GM23248 (cell line): ENCODE results near the gene ZFAND6. TPM values are rescaled to one million over a fixed set of nuclear protein-coding genes. Genes with fewer than 3 reads are reported as not detected.
A peak's percentile ranks its signal among the peaks of the same experiment; 100 is the strongest.
"Not testable (repeated sequence)": the region's sequence is repeated elsewhere in the genome, so short reads cannot be mapped to it uniquely, and the experiment has no call there.

ENCODE experiments used
- DNase-seq: peaks from one replicate; pipeline ENCODE4 v3.0.0-alpha.2; 2015
- H2AFZ ChIP-seq: fragments of 200-600 bp; sonication (generic); 2 replicates; pipeline ENCODE4 v1.6.1; 2016; ENCODE audit warnings: antibody characterized with exemption
- H3F3A ChIP-seq: fragments of 200-600 bp; sonication (generic); 2 replicates; pipeline ENCODE4 v1.6.1; 2016; ENCODE audit warnings: mild to moderate bottlenecking, antibody characterized with exemption, mixed run types; ENCODE audit not compliant: insufficient read depth
- H3K27ac ChIP-seq: fragments of 200-600 bp; sonication (generic); 2 replicates; pipeline ENCODE4 v1.5.1; 2016; ENCODE audit warnings: mild to moderate bottlenecking
- H3K27me3 ChIP-seq: fragments of 200-600 bp; sonication (generic); replicated peaks from 2 replicates; pipeline ENCODE4 v1.6.1; 2016; ENCODE audit warnings: mild to moderate bottlenecking; ENCODE audit not compliant: insufficient read depth
- H3K36me3 ChIP-seq: fragments of 200-600 bp; sonication (generic); 2 replicates; pipeline ENCODE4 v1.6.1; 2016; ENCODE audit warnings: low read depth, mild to moderate bottlenecking
- H3K4me1 ChIP-seq: fragments of 200-600 bp; sonication (generic); 2 replicates; pipeline ENCODE4 v1.6.1; 2016; ENCODE audit warnings: mild to moderate bottlenecking; ENCODE audit not compliant: insufficient read depth
- H3K4me2 ChIP-seq: fragments of 200-600 bp; sonication (generic); one replicate; pipeline ENCODE4 v1.6.1; 2016; ENCODE audit warnings: mild to moderate bottlenecking; ENCODE audit not compliant: unreplicated experiment
- H3K4me3 ChIP-seq: fragments of 200-600 bp; sonication (generic); 2 replicates; pipeline ENCODE4 v1.5.1; 2016; ENCODE audit warnings: mild to moderate bottlenecking
- H3K79me2 ChIP-seq: fragments of 200-600 bp; sonication (generic); 2 replicates; pipeline ENCODE4 v1.6.1; 2016; ENCODE audit warnings: mild to moderate bottlenecking; ENCODE audit not compliant: insufficient read depth
- H3K9ac ChIP-seq: fragments of 200-600 bp; sonication (generic); 2 replicates; pipeline ENCODE4 v1.6.1; 2016; ENCODE audit warnings: mild to moderate bottlenecking
- H3K9me2 ChIP-seq: fragments of 200-600 bp; sonication (generic); 2 replicates; pipeline ENCODE4 v1.6.1; 2016; ENCODE audit warnings: mixed run types, mild to moderate bottlenecking, moderate library complexity; ENCODE audit not compliant: insufficient read depth
- H3K9me3 ChIP-seq: fragments of 200-600 bp; sonication (generic); one replicate; pipeline ENCODE4 v1.6.1; 2017; ENCODE audit warnings: low read depth
- H4K20me1 ChIP-seq: fragments of 200-600 bp; sonication (generic); 2 replicates; pipeline ENCODE4 v1.6.0; 2016; ENCODE audit not compliant: insufficient read depth
- EZH2 ChIP-seq: fragments of 200-600 bp; sonication (generic); IDR thresholded peaks from 2 replicates; pipeline ENCODE4 v1.6.1; 2018; ENCODE audit warnings: antibody characterized with exemption, mild to moderate bottlenecking; ENCODE audit not compliant: insufficient read depth, poor library complexity, severe bottlenecking
- EZH2phosphoT487 ChIP-seq: fragments of 200-600 bp; sonication (generic); IDR thresholded peaks from 2 replicates; pipeline ENCODE4 v1.6.1; 2018; ENCODE audit warnings: antibody characterized with exemption, moderate library complexity, mild to moderate bottlenecking, low read depth; ENCODE audit not compliant: insufficient read depth
- WGBS, 2 experiments: methylation state at CpG; one replicate each; pipeline ENCODE4 v1.1.6; 2015 to 2017; ENCODE audit warnings: low lambda C conversion rate in 2 of 2, low coverage in 1 of 2; ENCODE audit errors: missing lambda C conversion rate in 2 of 2; 5-methylcytosine and 5-hydroxymethylcytosine counted together
- in situ Hi-C: fragments of 300-500 bp; cut with MboI; formaldehyde crosslinking; loops from 2 replicates; pipeline ENCODE4 v1.15.0; 2020
- polyA plus RNA-seq: library from polyadenylated mRNA; unstranded; fragments of >200 nt; fragmentation: Nextera tagmentation; extraction: Ambion mirVana; gene quantifications from 2 replicates; pipeline ENCODE4 v1.2.1, GENCODE V29; 2016
- total RNA-seq: library from RNA; depleted of rRNA; stranded (reverse); fragments of >200 nt; shearing (Covaris generic); gene quantifications from 2 replicates; pipeline ENCODE4 v1.2.3, GENCODE V29; 2014

The ZFAND6 gene
- total and polyA plus RNA-seq, 2 experiments from 2014 or later = 101 to 104 TPM

DNA sequence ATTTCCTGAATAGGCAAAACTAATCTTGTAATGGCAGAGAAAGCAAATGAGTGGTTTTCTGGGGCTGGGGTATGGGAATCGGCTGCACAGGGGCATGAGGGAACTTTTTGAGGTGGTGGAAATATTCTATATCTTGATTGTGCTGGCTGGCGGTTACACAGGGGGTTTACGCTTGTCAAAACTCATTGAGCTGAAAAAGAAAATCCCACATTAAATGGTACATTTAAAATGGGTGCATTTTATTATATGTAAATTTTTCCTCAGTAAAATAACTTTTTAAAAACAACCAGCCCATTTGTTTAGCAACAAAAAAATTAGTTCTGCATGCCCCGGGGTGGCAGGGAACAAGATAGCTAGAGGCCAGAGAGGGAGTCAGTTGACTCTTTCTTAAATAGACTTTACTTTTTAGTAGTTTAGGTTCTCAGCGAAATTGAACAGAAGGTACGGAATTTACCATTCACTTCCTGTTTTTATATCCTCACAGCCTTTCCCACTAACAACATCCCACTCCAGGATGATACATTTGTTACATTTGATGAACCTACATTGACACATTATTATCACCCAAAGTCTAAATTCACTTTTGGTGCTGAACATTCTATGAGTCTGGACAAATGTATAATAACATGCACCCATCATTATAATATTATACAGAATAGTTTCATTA is 47.3 kb upstream of the ZFAND6 start:
- H3K4me1 ChIP-seq = peaks cover 16% of the 10 kb centered on the region
- no peaks in the 10 kb centered on the region for H3K9me2 ChIP-seq
- H4K20me1 ChIP-seq = no peaks in the 10 kb centered on the region
- H3K36me3 ChIP-seq = no peaks in the 10 kb centered on the region
- in situ Hi-C loops = no loop called here
- no peak overlapping the region for H3K9ac ChIP-seq
- no peak overlapping the region for H3K27ac ChIP-seq
- no peak overlapping the region for H3K4me3 ChIP-seq
- H3K9me3 ChIP-seq = no peaks in the 10 kb centered on the region
- H3K27me3 ChIP-seq = no peaks in the 10 kb centered on the region
- H3K79me2 ChIP-seq = no peaks in the 10 kb centered on the region
- 0 out of 2 replicates have a peak overlapping the region, but pooled peaks have one; percentile 28 for H2AFZ ChIP-seq
- 67 to 77% methylated on average over 6 of the region's 6 CpGs for WGBS, 2 experiments
- no peak overlapping the region for H3K4me2 ChIP-seq
- no peak for TF ChIP-seq EZH2phosphoT487
- TF ChIP-seq EZH2 = no peak
- H3F3A ChIP-seq = peaks cover 11% of the 10 kb centered on the region; the same call in 1 of the 2 replicates
- DNase-seq = no peak

- H3K9me2 ChIP-seq, H3K27ac ChIP-seq, H3K4me2 ChIP-seq, H3K9ac ChIP-seq, H3K79me2 ChIP-seq, H3K9me3 ChIP-seq, H3K36me3 ChIP-seq, H4K20me1 ChIP-seq, DNase-seq, H2AFZ ChIP-seq, in situ Hi-C loops, H3K27me3 ChIP-seq, H3K4me3 ChIP-seq: not testable (repeated sequence)
- Histone ChIP-seq H3F3A (peaks cover 11% of the 10 kb centered on the region; the same call in 1 of the 2 replicates), H3K4me1 (peaks cover 16% of the 10 kb centered on the region)
- WGBS, 2 experiments = 93 to 96% methylated on average over 7 of the region's 7 CpGs
These were observed 45.3 kb upstream of the ZFAND6 start for GRCh38 chr15:80014186-80014585.

DNA sequence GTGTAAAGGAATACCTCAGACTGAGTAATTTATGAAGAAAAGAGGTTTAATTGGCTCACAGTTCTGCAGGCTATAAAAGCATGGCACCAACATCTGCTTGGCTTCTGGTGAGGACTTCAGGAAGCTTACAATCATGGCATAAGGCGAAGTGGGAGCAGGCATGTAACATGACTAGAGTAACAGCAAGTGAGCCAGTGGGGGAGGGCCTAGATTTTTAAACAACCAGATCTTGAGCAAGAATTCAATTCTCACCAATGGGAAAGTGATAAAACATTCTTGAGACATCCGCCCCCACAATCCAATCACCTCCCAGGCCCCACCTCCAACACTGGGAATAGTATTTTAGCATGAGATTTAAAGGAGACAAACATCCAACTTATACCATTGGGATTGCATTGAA is 44.3 kb upstream of the ZFAND6 start:
- WGBS, 2 experiments = 68 to 71% methylated on average over 2 of the region's 2 CpGs
- in situ Hi-C loops = no loop called here
- TF ChIP-seq EZH2phosphoT487 (no peak), EZH2 (no peak)

GRCh38 chr15:80016506-80016905 is 43.0 kb upstream of the ZFAND6 start:
- H3K27me3 ChIP-seq, in situ Hi-C loops, H4K20me1 ChIP-seq, H3K27ac ChIP-seq, H3K79me2 ChIP-seq, H3K4me3 ChIP-seq, H3F3A ChIP-seq, H2AFZ ChIP-seq, H3K9ac ChIP-seq, H3K9me3 ChIP-seq, H3K4me1 ChIP-seq, H3K36me3 ChIP-seq, DNase-seq, H3K9me2 ChIP-seq, H3K4me2 ChIP-seq: not testable (repeated sequence)
- WGBS, 2 experiments = 95 to 97% methylated on average over 25 of the region's 27 CpGs

More for the DNA sequence above, 44.3 kb upstream of the ZFAND6 start:
- Histone ChIP-seq H3K9ac (no peak overlapping the region), H3F3A (peaks cover 11% of the 10 kb centered on the region; the same call in 1 of the 2 replicates), H3K9me2 (no peaks in the 10 kb centered on the region), H3K27me3 (no peaks in the 10 kb centered on the region), H4K20me1 (no peaks in the 10 kb centered on the region), H3K79me2 (no peaks in the 10 kb centered on the region), H2AFZ (no peak overlapping the region), H3K27ac (no peak overlapping the region), H3K4me3 (no peak overlapping the region), H3K4me2 (no peak overlapping the region), H3K9me3 (no peaks in the 10 kb centered on the region), H3K36me3 (no peaks in the 10 kb centered on the region), H3K4me1 (peaks cover 11% of the 10 kb centered on the region)
- peak; percentile 24 for DNase-seq

DNA sequence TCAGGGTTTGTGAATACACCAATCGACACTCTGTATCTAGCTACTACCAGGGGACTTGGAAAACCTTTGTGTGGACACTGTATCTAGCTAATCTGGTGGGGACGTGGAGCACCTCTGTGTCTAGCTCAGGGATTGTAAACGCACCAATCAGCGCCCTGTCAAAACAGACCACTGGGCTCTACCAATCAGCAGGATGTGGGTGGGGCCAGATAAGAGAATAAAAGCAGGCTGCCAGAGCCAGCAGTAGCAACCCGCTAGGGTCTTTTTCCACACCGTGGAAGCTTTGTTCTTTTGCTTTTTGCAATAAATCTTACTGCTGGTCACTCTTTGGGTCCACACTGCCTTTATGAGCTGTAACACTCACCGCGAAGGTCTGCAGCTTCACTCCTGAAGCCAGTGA is 42.3 kb upstream of the ZFAND6 start:
- WGBS, 2 experiments = 86 to 92% methylated on average over 8 of the region's 8 CpGs
- H2AFZ ChIP-seq, H4K20me1 ChIP-seq, H3K4me2 ChIP-seq, H3K27ac ChIP-seq, DNase-seq, H3K36me3 ChIP-seq, H3K9ac ChIP-seq, H3K9me2 ChIP-seq, H3K9me3 ChIP-seq, H3K4me3 ChIP-seq, H3F3A ChIP-seq, H3K79me2 ChIP-seq, in situ Hi-C loops, H3K27me3 ChIP-seq, H3K4me1 ChIP-seq: not testable (repeated sequence)
